NCI-H2196 (cell line): ENCODE data around the gene CSH2.
A peak's percentile ranks its signal among the peaks of the same experiment; 100 is the strongest.
"Not testable (repeated sequence)": the region's sequence is repeated elsewhere in the genome, so short reads cannot be mapped to it uniquely, and the experiment has no call there.

Source experiments
- DNase-seq: peaks from one replicate; lab custom pipeline; 2025; ENCODE audit not compliant: unreplicated experiment; lab: John Stamatoyannopoulos, UW

Gene CSH2

DNA sequence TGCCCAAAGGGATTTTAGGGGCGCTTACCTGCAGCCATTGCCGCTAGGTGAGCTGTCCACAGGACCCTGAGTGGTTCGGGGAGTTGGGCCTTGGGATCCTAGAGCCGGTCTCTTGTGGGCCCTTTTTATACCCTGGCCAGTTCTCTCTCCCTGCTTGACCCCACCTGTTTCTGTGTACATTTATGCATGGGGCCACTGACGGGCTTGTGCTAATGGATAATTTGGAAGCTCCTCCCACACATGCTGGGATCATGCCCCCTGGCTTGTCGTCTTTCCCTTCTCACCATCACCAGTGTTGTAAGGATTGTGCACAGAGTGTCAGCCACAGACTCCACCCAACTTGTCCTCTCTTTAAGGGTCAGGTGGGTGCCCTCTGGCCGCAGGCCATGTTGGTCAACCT, at the start of gene CSH2:
TSS of gene CSH2 (minus strand) at position 101 of the 400 bp plus-strand sequence. CDS start at position 38, 63 bp downstream.
- not testable (repeated sequence) for DNase-seq

DNA sequence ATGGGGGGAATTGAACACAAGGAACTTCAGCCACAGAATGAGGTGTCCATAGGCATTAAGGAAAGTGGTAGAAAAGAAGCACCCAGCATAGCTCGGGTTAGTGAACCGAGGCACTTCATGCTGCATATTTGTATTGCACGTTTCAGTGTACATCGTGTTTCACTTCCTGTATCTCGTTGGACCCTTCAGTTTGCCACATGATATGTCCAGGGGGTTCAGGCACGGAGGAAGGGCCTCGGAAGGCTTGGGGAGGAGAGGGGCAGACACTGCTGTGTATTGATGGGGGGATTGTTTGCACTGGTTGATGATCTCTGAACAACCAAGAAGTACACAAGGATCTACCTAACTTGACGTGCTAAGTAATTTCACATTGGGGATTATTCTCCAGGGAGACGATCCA, 48.9 kb upstream of the CSH2 start:
- DNase-seq, result not testable (repeated sequence)

DNA sequence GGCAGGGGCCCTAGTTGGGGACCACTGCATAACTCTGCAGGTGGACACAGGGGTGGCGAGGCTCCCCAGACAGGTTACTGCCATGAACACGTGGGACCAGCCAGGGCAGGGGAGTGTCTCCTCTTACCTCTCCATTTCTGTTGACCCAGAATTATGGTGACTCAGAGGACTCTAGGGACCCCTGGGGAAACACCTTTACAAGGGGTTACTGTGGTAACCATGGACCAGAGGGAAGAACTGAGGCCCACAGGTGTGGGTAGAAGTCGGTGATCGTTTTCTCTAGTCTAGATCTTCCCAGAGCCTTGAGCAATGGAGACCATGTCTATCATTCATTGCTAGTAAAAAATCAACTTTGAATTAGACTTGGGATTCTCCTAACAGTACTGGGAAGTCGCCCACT, 47.3 kb upstream of the CSH2 start:
- DNase-seq, result not testable (repeated sequence)

DNA sequence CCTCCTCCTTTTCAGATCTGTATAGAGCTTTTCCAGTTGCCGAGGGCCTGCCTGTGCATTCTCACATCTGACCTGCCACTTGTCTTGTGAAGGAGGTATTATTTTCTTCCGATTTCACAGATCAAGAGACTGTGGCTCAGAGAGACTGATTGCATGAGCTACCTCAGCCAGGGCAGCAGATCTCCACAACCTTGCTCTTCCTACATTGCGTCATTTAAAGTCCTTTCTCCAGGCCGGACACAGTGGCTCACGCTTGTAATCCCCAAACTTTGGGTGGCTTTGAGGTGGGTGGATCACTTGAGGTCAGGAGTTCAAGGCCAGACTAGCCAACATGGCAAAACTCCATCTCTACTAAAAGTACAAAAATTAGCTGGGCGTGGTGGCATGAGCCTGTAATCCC, 46.6 kb upstream of the CSH2 start:
- not testable (repeated sequence) for DNase-seq

DNA sequence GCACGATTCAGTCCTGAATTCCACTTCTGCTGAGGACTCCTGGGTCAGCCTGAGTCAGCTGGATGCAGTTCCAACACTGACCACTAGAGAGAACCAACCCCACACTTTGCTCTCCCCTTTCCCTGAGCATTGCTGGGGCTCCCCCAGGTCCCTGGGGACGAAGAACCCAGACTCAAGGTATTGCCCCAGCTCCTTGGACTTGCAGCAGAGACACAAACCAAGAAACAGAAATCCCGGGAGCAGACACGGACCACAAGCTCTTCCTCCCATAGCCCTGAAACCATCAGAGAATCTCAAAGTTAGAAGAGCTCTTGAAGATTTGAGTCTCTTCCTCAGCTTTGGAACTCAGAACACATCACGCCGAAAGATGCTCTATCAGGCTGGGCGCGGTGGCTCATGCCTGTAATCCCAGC, 45.8 kb upstream of the CSH2 start:
- peak; percentile 38 for DNase-seq

DNA sequence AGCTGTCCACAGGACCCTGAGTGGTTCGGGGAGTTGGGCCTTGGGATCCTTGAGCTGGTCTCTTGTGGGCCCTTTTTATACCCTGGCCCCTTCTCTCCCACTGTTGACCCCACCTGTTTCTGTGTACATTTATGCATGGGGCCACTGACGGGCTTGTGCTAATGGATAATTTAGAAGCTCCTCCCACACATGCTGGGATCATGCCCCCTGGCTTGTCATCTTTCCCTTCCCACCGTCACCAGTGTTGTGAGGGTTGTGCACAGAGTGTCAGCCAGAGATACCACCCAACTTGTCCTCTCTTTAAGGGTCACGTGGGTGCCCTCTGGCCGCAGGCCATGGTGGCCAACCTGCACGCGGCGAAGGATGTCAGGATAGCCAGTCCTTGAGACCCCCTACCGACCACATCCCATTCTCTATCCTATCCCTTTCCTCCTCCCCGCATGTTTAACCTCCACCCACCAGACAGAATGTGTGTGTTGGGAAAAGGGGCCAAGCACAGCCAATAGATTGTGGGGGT, 45.4 kb upstream of the CSH2 start, which contains the start of gene GH1:
TSS of gene GH1 (minus strand) at position 51 of the 517 bp plus-strand sequence. CDS start 63 bp downstream, outside the sequence.
- not testable (repeated sequence) for DNase-seq

DNA sequence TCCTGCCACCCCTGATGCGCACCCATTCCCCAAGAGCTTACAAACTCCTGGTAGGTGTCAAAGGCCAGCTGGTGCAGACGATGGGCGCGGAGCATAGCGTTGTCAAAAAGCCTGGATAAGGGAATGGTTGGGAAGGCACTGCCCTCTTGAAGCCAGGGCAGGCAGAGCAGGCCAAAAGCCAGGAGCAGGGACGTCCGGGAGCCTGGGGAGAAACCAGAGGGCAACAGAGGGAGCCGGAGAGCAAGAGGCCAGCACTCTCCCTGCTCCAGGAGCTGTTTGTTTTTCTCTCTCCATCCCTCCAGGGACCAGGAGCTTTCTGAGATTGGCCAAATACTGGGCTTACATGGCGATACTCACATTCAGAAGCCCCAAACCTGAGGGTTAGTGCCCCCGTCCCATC, 44.8 kb upstream of the CSH2 start:
- DNase-seq, result no peak

DNA sequence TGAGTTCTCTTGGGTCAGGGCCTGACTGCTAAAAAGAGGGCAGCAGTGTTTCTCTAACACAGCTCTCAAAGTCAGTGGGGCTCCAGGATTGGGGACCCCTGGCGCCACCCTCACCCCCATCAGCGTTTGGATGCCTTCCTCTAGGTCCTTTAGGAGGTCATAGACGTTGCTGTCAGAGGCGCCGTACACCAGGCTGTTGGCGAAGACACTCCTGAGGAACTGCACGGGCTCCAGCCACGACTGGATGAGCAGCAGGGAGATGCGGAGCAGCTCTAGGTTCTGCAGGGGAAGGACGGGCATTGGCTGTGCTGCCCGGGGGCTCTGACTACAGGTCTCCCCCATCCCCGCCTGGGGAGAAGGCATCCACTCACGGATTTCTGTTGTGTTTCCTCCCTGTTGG, 44.2 kb upstream of the CSH2 start:
- no peak for DNase-seq

DNA sequence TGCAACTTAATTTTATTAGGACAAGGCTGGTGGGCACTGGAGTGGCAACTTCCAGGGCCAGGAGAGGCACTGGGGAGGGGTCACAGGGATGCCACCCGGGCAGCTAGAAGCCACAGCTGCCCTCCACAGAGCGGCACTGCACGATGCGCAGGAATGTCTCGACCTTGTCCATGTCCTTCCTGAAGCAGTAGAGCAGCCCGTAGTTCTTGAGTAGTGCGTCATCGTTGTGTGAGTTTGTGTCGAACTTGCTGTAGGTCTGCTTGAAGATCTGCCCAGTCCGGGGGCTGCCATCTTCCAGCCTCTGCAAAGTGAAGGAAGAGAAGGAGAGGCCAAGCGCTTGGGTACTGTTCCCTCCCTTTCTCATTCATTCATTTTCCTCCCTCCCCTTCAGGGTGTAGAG, 43.7 kb upstream of the CSH2 start:
- not testable (repeated sequence) for DNase-seq

DNA sequence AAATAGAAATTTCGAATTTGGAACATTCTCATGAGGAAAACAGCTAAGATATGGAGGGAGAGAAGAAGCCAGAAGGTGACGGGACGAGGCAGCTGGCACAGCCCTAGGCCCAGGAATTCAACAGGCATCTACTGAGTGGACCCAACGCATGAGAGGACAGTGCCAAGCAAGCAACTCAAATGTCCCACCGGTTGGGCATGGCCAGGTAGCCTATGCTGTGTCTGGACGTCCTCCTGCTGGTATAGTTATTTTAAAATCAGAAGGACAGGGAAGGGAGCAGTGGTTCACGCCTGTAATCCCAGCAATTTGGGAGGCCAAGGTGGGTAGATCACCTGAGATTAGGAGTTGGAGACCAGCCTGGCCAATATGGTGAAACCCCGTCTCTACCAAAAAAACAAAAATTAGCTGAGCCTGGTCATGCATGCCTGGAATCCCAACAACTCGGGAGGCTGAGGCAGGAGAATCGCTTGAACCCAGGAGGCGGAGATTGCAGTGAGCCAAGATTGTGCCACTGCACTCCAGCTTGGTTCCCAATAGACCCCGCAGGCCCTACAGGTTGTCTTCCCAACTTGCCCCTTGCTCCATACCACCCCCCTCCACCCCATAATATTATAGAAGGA, 43.2 kb upstream of the CSH2 start:
- no peak for DNase-seq

DNA sequence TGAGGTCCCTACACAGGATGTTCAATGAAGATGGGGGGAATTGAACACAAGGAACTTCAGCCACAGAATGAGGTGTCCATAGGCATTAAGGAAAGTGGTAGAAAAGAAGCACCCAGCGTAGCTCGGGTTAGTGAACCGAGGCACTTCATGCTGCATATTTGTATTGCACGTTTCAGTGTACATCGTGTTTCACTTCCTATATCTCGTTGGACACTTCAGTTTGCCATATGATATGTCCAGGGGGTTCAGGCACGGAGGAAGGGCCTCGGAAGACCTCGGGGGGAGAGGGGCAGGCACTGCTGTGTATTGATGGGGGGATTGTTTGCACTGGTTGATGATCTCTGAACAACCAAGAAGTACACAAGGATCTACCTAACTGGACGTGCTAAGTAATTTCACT, 42.3 kb upstream of the CSH2 start:
- not testable (repeated sequence) for DNase-seq

DNA sequence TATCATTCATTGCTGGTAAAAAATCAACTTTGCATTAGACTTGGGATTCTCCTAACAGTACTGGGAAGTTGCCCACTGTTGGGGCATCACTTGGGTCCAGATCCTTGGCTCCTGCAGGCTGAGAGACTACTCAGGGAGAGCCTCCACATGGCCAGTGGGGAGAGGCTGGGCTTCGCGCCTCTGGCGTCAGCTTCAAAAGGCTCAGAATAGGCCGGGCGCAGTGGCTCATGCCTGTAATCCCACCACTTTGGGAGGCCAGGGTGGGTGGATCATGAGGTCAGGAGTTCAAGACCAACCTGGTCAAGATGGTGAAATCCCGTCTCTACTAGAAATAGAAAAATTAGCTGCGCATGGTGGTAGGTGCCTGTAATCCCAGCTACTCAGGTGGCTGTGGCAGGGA, 41.0 kb upstream of the CSH2 start:
- DNase-seq, result no peak

DNA sequence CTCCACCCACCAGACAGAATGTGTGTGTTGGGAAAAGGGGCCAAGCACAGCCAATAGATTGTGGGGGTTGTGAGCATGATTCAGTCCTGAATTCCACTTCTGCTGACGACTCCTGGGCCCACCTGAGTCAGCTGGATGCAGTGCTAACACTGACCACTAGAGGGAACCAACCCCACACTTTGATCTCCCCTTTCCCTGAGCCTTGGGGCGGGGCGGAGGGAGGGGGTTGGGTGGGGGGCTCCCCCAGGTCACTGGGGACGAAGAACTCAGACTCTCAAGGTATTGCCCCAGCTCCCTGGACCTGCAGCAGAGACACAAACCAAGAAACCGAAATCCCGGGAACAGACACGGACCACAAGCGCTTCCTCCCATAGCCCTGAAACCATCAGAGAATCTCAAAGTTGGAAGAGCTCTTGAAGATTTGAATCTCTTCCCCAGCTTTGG, 38.2 kb upstream of the CSH2 start:
- DNase-seq, result peak; percentile 34

DNA sequence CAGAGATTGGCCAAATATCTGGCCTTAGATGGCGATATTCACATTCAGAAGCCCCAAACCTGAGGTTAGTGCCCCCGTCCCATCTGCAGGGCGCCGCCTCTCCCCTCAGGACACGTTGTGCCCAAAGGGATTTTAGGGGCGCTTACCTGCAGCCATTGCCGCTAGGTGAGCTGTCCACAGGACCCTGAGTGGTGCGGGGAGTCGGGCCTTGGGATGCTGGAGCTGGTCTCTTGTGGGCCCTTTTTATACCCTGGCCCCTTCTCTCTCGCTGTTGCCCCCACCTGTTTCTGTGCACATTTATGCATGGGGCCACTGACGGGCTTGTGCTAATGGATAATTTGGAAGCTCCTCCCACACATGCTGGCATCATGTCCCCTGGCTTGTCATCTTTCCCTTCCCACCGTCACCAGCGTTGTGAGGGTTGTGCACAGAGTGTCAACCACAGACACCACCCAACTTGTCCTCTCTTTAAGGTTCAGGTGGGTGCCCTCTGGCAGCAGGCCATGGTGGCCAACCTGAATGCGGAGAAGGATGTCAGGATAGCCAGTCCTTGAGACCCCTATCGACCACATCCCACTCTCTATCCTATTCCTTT, 37.7 kb upstream of the CSH2 start, which contains the start of gene CSHL1:
TSS of gene CSHL1 (minus strand) at position 218 of the 595 bp plus-strand sequence. CDS start at position 156, 62 bp downstream.
- DNase-seq, result no peak

DNA sequence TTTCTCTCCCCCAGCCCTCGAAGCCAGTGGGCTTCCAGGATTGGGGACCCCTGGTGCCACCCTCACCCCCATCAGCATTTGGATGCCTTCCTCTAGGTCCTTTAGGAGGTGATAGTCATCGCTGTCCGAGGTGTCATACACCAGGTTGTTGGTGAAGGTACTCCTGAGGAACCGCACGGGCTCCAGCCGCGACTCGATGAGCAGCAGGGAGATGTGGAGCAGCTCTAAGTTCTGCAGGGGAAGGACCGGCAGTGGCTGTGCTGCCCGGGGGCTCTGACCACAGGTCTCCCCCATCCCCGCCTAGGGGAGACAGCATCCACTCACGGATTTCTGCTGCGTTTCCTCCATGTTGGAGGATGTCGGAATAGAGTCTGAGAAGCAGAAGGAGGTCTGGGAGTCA, 36.6 kb upstream of the CSH2 start:
- no peak for DNase-seq

DNA sequence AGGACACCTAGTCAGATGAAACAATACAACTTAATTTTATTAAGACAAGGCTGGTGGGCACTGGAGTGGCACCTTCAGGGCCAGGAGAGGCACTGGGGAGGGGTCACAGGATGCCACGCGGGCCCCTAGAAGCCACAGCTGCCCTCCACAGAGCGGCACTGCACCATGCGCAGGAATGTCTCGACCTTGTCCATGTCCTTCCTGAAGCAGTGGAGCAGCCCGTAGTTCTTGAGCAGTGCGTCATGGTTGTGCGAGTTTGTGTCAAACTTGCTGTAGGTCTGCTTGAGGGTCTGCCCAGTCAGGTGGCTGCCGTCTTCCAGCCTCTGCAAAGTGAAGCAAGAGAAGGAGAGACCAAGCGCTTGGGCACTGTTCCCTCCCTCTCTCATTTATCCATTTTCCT, 36.1 kb upstream of the CSH2 start:
- DNase-seq, result not testable (repeated sequence)

DNA sequence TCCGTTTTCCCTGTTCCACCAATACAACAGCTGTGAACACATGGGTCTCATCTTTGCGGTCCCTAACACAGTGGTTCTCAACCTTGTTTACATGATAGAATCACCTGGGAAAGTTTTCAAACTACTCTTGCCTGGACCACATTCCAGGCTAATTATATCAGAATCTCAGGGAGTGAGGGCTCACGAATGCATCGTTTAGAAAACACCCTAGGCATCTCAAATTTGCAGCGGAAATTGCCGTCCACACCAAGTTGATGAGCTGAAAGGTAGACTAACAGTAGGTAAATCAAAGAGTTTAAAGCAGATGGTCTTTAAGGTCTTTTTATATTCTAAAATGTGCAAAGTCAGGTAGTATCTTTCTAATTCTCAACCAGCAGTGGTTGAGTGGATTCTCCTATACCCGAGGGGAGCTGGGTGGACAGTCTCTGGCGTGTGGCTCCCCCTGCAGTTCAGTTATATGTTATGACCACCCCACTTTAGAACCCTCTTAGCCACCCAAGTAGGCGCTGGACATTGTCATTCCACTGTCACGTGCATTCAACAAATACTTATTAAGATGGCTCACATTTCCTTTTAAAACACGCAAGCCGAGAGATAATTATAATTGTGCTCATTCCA, 33.8 kb upstream of the CSH2 start:
- DNase-seq, result not testable (repeated sequence)

DNA sequence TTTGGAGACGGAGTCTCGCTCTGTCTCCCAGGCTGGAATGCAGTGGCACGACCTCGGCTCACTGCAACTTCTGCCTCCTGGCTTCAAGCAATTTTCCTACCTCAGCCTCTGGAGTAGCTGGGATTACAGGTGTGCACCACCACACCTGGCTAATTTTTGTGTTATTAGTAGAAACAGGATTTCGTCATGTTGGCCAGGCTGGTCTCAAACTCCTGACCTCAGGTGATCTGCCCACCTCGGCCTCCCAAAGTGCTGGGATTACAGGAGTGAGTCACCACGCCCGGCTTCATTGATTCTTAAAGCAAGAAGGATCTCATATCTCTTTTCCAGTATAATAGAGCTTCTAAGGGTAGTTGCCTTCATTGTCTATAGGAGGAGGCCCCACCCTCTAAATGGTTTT, 31.3 kb upstream of the CSH2 start:
- DNase-seq, result not testable (repeated sequence)

DNA sequence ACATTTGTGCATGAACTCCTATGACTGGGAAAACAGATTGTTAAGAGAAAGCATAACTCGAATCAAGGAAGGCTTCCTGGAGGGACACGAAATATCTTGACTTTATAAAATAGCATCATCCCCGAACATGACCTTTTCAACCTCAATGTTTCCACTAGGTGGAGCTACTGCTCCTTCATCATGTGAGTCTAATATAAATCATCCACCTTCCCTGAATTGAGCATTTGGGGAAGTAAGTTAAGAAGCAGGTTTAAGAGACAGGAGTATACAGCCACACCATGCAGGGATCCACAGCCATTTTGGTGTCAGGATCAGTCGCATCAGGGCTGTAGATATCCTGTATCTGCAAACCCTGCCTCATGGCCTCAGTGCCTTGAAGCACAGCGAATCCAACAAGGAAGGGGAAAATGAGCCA, 30.3 kb upstream of the CSH2 start:
- not testable (repeated sequence) for DNase-seq

DNA sequence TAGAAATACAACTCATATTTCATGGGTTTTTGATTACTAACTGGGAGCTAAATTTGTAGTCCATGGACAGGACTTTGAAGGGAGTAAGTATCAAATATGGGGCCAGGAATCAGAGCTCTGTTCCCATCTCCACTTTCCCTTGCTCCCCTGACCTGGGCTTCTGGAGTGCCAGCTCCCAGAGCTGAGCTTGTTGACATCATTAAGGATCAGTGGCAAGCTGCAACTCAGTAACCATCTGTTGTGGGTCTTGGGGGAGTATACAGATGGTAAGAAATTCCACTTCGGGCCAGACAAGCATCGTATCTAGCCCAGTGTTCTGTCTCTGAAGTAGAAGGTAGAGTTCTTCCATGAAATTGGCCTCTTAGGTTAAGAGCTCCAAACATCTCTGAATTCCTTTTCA, 28.5 kb upstream of the CSH2 start:
- not testable (repeated sequence) for DNase-seq

DNA sequence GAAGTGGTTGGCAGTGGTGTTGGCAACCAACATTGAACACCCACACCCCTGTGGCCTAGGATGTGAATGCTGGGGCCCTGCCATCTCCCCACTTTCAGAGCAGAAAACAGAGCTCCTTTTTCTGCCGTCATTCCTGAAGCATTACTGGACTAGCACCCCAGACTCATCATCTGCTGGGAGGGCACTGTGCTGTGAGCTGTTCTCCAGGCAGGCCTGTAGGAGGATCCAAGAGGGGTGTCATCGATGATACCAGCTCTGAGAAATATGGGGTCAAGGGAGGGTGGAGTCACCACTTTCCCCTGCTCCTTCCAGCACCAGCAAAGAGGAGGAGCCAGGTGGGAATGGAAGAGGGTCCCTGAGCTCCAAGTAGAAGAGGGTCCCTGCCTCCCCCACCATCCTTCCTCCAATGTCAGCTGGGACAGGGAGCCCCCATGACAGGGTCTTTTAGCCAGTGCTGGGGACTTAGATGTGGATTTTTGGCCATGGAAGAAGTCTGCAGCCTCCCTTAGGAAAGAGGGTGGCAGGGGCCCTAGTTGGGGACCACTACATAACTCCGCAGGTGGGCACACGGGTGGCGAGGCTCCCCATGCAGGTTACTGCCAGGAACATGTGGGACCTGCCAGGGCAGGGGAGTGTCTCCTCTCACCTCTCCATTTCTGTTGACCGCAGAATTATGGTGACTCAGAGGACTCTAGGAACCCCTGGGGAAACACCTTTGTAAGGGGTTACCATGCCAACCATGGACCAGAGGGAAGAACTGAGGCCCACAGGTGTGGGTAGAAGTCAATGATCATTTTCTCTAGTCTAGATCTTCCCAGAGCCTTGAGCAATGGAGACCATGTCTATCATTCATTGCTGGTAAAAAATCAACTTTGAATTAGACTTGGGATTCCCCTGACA, 25.7 kb upstream of the CSH2 start:
- DNase-seq, result not testable (repeated sequence)
